ENCODE data around the gene SLCO2B1.

Gene SLCO2B1

DNA sequence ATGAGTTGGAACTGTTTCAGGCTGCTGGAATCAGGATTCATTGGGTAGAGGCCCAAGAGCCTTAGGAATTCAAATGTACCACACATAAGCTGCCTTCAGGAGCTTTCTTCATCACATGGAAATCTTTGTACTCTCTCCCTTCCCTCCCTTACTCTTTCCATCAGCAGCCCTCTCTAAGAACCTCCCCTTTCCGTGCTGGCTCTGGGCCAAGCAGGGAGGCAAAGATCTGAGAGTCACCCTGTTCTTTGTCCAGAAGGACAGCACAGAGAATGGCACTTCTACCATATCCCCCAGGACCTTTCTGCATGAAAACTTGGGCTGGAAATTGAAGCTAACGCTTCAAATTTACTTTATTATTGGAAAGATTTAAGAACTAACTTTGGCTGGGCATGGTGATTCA lies 69.0 kb downstream of the SLCO2B1 start:
- no peak for DNase-seq (ENCODE audit: low read depth, low spot score)

DNA sequence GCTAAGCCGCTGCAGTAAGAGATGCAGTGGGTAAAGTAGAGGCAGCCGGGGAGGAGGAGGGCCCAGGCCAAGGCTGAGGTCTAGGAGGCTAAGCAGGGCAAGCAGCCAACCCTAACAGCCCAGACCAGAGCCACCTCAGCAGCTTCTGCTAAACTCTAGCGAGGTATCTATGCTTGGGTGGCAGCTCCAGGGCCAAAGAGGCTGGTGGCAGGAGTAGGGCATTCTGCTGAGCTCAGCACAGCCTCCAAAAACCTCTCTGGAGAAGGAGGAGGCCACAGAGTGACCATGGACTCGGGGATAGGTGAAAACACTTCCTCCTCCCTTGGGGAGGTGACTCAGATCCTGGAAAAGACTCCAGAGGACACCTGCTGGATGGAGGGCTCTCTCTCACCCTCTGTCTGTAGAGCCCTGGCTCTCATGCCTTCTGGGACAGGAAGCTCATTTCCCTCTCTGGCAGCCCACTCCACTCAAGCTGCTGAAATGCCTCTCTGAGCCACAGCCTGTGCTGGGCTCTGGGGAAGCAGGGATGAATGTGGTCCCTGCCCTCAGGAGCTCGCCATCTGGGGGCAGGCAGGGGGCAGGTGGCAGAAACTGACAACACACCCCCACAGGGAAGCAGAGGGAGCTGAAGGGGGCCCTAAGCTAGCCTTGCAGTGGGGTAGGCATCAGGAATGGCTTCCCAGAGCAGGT lies 73.2 kb downstream of the SLCO2B1 start:
- no peak for DNase-seq (ENCODE audit: low read depth, low spot score)

DNA sequence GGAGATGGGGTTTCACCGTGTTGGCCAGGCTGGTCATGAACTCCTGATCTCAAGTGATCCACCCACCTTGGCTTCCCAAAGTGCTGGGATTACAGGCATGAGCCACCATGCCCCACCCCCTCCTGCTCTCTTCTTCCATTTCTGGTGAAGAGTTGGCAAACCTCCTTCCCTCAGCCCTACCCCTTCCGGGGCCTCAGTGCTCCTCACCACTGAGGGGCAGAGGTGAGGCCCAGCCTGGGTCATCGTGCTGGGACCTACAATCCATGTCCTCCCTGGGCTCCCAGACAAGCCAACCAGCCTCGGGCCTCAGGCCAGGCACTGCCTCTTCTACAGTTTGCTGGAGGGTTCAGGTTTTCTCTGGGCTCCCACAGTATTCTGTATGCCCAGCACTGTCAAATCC lies 74.9 kb downstream of the SLCO2B1 start:
- DNase-seq (ENCODE audit: low read depth, low spot score): no peak

DNA sequence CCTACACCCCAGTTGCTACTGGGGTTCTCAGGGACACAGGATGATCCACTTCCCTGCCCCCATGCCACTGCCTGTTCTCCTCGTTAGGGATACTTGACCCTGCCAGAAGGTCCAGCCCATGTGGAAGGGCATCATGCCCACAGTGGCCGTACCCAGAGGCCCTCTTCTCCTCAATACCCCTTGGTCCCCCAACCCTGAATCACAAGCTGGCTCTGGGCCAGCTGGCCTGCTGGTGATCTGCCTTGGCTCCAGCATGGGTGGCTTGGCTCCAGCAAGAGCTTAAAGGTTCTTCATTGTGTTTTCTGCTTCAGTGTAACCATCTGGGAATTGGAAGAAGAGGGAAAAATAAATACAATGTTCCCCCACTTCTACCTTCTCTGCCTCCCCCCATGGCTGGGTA lies 78.6 kb downstream of the SLCO2B1 start:
- DNase-seq (ENCODE audit: low read depth, low spot score): no peak

DNA sequence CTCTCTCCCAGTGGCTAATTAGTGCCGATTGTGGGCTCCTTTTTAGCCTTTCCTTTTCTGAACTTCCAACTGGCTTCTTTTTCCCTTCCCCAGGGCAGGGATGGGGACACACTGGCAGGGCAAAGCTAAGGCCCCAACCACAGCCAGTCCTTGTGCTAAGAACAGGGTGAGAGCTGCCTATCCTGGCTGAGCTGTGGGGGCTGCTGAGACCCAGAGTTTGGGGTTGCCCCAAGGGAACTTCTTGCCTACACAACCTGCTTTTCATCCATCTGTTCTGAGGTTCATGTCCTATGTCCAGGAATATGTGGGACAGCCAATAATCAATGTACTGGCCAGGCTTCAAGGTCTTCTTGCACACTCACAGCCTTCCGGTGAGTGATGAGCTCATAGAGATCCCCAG lies 79.7 kb downstream of the SLCO2B1 start:
- no peak for DNase-seq (ENCODE audit: low read depth, low spot score)

DNA sequence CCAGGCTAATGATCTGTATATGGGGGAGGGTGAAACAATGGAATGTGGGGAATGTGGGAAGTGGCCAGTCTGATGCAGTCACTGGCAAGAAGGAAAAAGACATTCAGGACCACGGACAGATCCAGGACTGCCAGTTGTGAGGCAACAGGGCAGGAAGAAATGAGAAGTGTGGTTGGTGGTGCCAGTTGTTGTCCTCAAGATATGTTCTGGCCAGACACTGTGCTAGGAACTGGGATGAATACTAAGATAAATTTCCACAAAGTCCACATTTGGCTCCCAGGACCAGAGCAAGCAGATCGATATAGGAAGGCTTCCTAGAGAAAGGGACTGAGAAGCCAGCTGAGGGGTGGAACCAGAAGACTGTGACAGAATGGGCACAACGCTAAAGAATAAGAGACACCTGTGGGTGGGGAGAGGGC lies 82.9 kb downstream of the SLCO2B1 start:
- no peak for DNase-seq (ENCODE audit: low read depth, low spot score)

DNA sequence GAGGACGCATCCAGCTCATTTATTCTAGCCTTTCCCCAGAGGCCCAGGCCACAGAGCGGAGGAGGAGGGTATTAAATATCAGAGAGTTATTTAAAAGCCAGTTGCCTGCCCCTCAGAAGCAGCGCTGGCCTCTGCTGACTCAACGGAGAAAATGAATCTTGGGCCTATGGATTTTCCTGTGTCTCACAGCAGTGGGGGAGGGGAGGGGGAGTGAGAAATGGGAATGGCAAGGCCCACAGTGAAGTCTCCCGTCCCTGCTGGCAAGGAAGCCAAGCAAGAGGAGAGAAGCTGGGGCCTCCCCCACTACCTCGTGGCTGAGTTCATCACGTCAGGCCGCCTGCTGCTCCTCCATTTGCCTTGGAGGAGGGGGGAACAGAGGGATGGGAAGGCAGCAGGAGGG lies 85.2 kb downstream of the SLCO2B1 start:
- no peak for DNase-seq (ENCODE audit: low read depth, low spot score)

DNA sequence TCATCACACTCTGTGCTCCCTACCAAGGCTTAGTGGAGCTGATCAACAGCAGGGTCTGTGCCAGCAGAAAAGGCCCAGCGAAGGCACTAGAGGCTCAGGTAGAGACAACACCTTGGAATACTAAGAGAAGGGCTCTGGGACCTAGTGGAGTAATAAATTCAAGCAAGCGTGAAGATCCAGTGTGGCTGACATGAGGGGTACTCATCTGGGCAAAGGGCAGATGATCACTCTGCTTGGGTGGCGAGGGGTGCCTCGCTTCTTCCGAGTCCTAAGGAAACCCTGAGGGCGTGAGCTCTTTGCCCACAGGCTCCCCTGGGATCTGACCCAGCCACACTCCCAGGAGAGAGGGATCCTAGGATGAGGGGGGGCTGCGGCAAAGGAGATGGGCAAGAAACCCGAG lies 86.1 kb downstream of the SLCO2B1 start:
- DNase-seq (ENCODE audit: low read depth, low spot score): no peak

DNA sequence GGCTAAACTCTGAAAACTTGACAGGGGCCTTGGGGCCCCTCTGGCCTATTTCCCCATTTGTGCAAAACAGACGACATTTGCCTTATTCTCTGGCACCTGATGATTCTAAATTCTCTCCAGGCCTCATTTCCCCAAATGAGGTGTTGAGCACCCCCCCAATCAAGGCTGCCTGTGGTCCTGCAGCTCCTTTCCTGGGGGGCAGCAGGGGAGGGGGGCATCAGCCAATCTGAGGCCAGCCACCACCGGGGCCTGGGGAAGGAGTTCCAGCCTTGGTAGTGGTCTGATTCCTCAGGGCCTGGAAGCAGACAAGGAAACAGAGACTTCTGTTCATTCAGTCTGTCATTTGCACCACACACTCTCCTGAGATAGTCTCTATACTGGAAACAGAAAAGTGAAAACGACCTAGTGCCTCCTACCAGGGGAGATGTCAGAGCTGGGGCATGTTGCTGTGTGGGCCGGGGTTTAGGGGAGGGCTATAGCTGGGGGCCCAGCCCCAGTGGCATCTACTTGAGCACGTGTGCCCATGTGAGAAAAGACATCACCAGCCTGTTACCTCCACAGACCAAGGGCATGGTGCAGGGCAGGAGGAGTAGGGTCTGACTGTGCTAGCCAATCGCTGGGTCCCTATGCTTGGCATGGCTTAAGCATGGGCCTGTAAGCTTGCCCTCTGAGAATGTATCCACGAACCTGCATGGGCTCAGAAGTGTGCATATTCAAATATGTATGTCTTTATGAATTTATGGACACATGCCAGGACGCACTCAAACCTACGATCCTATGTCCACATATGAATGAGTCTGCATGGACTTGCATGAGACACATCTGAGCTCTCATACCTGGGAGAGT lies 87.9 kb downstream of the SLCO2B1 start:
- no peak for DNase-seq (ENCODE audit: low read depth, low spot score)

DNA sequence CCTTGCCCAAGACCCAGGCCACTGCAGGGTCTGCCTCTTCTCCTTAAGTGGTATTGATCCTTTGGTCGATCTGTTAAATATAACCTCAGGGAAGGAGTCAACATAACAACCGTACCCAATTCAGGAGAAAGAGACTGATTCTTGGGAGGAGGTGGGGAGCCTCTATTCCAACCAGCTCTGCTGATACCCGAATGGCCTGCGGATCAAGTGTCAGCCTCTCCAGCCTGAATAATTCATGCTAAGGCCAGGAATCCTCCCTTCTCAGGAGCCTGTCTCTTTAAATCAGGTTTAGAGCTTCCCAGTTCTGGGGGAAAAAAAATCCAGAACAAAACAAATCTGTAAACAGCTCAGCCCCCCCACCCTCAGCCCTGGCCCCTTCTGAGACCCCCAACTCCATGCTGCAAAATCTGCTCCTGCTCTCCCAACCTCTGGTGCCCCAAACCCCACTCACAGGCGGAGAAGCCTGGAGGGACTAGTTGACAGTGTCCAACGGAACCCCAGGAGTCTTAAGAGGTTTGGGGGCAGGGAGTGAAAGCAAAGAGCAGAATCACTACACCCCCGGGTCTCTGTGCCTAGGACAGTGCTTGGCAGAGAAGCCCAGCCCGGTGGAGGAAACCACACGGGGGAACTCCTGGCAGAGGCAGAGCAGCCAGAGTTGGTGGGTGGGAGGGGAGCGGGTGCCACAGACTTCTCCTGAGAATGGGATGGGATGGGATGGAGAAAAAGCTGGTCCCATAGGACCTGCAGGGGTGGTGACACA lies 88.8 kb downstream of the SLCO2B1 start:
- no peak for DNase-seq (ENCODE audit: low read depth, low spot score)

DNA sequence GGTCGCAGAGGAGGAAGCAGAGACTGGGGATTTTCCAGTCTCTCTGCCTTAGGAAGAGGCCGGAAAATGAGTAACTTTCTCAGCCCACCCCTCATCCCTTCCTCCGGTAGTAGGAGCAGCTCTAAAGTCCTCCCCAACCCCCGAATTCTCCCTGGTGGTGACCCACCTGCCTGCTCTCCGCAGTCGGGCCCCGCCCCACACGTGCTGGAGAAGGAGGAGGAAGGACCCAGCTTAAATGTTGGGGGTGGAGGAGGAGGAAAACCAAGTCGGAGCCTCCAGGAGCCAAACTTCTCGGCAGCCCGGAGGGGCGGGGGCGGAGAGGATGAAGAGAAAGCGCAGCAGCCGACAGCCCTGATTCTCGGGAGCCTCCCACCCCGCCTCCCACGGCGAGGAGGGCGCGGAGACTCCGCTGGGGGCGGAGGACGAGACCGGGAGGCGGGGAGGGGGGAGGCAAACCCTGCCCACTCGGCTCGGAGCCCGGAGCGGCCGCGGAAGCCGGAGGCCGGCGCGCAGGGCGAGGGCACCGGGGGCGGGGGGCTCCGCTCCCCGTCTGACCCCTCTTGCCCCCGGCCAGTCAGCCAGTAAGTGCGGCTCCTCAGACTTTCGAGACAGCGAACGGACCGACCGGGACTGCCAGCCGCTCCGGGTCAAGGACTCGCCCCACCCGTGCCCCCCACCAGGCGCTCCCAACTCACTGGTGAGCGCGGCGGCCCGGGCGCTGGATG lies 89.6 kb downstream of the SLCO2B1 start, which contains the start of gene TPBGL:
Gene TPBGL (plus strand): TSS at position 464 of the 725 bp plus-strand sequence. CDS start 276 bp downstream, outside the sequence.
- DNase-seq (ENCODE audit: low read depth, low spot score): no peak

DNA sequence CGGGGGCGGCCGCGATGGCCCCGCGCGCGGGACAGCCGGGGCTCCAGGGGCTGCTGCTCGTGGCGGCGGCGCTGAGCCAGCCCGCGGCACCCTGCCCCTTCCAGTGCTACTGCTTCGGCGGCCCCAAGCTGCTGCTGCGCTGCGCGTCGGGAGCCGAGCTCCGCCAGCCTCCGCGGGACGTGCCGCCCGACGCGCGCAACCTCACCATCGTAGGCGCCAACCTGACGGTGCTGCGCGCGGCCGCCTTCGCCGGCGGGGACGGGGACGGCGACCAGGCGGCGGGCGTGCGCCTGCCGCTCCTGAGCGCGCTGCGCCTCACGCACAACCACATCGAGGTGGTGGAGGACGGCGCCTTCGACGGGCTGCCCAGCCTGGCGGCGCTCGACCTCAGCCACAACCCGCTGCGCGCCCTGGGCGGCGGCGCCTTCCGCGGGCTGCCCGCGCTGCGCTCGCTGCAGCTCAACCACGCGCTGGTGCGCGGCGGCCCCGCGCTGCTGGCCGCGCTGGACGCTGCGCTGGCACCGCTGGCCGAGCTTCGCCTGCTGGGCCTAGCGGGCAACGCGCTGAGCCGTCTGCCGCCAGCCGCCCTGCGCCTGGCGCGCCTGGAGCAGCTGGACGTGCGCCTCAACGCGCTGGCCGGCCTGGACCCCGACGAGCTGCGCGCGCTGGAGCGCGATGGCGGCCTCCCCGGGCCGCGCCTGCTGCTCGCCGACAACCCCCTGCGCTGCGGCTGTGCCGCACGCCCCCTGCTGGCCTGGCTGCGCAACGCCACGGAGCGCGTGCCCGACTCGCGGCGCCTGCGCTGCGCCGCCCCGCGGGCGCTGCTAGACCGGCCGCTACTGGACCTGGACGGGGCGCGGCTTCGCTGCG lies 90.4 kb downstream of the SLCO2B1 start:
- no peak for DNase-seq (ENCODE audit: low read depth, low spot score)

DNA sequence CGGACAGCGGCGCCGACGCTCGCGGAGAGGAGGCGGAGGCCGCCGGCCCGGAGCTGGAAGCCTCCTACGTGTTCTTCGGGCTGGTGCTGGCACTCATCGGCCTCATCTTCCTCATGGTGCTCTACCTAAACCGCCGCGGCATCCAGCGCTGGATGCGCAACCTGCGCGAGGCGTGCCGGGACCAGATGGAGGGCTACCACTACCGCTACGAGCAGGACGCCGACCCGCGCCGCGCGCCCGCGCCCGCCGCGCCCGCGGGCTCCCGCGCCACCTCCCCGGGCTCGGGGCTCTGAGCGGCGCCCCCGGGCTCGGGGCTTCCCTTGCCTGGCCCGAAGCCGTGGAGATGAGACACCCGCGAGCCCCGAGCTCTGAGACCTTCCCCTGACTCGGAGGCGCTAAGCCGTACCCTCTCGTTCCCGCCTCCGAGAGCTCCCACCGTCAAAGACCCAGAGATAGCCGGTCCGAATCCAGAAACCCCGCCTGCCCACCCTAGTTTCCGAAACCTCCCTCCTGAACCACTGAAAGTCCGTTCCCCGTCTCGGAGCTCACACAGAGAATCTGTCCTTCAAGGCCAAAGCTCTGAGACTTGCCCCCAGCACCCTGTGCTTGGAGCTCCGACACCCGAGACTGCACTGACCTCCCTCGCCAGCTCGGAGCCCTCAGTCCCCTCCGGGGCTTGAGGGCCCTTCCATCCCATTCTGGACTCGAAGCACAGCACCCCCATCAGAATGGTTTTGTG lies 91.2 kb downstream of the SLCO2B1 start:
- DNase-seq (ENCODE audit: low read depth, low spot score): no peak

DNA sequence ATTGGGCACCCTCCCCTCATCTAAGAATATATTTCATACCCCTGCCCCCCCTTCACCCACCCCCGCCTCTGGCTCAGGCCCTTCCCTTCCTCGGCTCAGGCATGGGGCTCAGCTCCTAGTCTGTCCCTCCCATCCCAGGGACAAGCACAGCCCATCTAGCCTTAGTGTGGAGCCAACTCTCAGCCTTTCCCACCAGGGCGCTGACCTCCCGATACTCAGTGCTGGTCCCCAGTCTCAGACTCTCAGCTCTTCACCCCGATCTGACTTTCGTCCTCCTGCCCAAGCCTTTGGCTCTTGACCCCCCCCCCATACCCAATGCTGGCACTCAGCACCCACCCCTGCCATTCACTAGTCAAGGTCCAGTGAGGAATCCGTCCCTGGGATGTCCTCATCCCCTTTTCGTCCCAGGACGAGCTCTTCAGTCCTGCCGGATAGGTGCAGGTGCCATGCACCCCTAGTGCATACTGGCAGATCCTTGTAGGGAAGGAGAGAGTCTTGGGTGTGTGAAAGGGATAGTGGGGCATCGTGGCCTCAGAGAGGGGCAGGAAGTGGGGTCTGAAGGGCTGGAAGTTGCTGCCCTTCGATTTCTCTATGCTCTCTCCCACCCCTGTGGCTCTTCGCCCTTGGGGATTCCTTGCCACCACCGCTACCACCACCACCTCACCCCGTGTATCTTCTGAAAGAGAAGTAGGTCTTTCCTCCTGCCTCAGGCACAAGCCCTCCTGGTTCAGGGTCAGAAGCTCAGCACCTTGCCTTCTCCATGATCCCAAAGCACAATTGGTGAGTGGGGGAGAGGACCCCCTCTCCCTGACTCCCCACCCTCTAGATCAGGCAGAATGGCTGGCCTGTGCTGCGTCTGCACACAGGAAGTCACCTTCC lies 92.1 kb downstream of the SLCO2B1 start:
- DNase-seq (ENCODE audit: low read depth, low spot score): no peak

DNA sequence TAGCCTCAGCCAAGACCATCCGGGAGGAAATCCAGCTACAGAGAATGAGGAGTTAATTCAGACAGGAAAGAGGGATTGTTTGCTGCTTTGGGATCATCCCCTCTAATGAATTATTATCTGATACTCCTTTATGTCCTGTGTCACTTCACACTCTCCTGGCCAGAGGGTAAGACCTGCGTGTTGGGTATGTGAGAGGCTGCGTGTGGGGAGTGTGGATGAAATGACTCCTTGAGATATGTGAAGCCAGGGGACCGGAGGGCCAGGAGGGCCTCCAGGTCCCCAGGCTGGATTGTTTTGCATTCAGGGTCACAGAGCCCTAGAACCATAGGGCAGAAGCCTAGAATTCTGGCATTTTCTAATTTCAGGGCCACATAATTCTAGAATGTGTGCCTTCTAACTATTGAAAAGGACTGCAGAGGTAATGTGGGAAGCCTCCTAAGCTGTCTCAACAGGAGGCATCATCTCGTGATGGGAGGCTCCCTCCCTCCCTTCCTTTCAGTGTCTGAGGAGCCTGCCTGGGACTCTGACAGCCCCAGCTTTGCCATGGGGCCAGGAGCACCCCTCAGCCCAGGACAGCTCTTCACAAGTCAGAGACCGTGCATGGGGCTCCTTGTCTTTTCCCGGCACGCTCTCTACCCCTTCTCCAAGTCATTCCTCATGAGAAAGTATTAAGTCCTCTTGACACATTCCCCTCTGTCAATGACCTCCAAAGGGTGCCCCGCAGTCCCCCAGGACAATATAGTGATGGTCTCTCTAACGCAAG lies 93.3 kb downstream of the SLCO2B1 start:
- DNase-seq (ENCODE audit: low read depth, low spot score): no peak

DNA sequence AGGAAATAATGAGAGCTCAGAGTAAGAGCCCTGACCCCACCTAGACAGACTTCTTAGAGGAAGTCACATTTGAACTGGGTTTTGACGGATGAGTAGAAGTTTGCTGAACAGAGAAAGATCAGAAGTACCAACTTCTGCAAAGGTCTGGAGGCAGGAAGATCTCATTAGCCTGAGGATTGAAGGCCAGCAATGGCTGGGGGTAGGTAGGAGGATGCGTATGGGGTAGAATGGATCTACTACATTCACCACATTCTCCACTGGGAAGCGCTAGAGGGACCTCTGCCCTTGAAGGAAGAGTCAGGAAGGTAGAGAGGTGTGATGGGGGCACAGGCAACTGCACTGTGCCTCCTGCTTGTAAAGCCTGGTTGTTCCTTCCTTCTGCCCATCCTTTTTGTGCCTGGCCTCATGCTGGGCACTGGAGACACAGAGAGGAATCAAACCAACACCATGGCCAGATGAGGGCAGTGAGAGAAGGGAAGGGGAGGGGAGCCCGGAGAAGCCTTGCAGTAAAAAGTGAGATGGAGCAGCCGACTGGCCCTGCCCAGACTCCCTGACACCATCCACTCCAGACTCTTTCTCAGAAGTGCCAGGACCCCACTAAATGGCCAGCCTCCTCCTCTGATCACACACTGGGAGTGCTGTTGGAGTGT lies 94.6 kb downstream of the SLCO2B1 start:
- DNase-seq (ENCODE audit: low read depth, low spot score): no peak

DNA sequence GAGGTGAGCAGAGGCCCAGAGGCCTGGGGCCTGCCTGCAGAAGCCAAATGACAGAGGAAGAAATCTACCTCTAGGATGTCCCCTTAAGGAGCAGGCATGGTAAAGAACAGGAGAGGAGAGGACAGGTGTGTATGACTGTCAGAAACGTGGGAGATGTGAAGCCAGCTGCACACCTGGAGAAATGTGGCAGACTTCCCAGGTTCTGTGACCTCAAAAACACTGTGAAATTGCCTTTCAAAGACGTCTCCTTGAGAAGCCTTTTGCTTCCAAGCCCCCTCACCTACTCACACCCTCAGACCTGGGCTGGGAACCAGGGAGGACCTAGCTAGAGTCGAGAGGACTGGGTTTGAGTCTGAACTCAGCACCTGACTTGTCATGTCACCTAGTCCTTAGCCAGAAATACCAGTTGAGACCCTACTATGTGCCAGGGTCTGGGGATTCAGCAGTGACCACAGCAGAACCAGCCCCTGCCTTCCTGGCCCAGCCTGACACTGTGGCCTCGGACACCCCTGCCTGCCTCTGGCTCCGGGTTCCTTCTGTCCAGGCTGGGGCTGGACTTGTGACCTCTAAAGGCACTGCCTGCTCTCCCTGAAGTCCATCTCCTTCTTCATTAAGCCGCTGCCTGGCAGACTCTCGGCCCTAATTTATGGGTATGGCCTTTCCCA lies 95.2 kb downstream of the SLCO2B1 start:
- no peak for DNase-seq (ENCODE audit: low read depth, low spot score)

Measured in brain pericyte (primary cell).